Measurements from ENCODE around the gene CEP63.
"Not testable (repeated sequence)": the region's sequence is repeated elsewhere in the genome, so short reads cannot be mapped to it uniquely, and the experiment has no call there.

The CEP63 gene

DNA sequence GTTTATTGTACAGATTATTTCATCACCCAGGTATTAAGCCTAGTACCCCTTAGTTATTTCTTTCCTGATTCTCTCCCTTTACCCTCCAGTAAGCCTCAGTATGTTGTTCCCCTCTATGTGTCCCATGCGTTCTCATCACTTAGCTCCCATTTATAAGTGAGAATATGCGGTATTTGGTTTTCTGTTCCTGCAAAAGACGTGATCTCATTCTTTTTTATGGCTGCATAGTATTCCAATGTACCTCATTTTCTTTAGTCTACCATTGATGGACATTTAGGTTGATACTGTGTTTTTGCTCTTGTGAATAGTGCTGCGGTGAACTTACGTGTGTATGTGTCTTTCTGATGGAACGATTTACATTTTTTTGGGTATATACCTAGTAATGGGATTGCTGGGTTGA lies 36.7 kb downstream of the CEP63 start:
- DNase-seq = no peak

DNA sequence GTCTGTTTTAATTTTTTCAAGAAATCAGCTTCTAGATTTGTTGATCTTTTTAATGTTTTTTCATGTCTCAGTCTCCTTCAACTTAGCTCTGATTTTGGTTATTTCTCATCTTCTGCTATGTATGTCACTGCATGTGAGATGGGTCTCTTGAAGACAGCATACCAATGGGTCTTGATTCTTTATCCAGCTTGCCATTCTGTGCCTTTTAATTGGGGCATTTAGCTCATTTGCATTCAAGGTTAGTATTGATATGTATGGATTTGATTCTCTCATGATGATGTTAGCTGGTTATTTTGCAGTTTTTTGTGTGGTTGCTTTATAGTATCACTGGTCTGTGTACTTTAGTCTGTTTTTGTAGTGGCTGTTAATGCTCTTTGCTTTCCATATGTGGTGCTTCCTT lies 39.4 kb downstream of the CEP63 start:
- DNase-seq = no peak

DNA sequence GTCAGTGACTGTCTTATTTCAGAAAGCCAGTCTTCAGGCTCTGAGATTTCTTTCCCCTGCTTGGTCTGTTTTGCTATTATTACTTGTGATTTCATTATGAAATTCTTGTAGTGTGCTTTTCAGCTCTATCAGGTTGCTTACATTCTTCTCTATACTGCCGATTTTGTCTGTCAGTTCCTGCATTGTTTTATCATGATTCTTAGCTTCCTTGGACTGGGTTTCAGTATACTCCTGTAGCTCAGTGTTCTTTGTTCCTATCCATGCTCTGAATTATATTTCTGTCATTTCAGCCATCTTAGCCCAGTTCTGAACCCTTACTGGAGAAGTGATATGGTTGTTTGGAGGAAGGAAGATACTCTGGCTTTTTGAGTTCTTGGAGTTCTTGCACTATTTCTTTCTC lies 40.5 kb downstream of the CEP63 start:
- no peak for DNase-seq

DNA sequence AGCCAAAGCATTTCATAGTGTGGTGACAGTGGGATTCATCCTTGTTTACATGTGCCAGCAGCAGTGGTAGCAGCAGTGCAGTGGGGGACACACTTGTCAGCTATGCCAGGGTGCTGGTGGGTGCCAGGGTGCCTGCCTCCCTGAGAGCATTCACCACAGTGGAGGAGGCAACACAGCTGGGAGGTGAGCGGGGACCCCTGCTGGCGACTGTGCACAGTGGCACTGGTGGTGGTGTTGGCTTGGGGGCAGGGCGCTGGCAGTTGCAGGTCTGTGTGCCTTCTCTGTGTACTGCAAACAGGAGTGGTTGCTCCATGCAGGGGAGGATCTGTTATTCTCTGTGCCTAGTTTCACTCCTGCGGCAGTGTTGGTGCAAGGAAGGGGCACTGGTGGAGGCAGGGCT lies 41.2 kb downstream of the CEP63 start:
- no peak for DNase-seq

DNA sequence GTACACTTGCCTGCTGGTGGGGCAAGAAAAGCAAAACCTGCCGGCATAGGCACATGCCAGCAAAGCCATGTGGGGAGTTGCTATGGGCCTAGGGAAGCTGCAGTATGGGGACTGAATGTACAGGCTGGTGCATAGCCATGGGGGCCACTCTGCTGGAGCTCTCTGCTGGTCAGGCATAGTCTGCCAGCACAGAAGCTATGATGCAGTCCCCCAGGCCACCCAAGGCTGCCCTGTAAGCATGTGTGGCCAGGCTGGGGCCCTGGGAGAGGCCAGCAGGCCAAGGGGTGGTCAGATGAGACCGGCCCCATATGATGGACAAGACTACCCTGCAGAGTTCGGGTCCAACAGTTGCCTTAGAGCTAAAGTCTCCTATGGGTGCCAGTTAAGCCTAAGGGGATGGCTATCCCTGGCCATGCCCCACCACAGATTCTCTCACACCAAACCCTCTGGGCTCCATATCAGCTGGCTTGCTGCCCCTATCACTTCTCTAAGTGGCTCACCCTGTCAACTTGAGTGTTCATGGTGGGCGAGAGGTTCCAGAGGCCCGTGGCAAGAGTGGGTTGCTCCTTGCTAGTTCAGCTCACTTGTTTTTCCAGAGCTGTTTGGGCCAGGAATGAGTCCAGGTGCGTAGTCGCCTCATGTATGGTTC lies 41.8 kb downstream of the CEP63 start:
- DNase-seq = no peak

DNA sequence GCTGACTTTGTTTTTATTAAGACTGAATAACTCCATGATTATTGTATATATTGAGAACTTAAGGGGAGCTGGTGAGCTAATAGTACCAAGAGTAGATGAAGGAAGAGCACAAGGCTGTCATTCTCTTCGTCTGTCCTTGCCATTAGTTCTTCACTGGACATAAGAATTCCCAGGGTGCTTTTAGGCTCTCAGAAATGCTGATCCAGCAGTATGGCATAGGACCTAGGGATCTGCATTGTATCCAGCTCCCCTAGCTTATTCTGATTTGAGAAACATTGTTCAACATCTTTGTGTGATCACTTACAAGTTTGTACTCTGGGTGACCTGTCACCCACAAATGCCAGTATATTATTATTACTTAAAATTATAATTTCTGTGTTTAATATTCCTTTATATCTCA lies 47.6 kb downstream of the CEP63 start:
- DNase-seq = no peak

DNA sequence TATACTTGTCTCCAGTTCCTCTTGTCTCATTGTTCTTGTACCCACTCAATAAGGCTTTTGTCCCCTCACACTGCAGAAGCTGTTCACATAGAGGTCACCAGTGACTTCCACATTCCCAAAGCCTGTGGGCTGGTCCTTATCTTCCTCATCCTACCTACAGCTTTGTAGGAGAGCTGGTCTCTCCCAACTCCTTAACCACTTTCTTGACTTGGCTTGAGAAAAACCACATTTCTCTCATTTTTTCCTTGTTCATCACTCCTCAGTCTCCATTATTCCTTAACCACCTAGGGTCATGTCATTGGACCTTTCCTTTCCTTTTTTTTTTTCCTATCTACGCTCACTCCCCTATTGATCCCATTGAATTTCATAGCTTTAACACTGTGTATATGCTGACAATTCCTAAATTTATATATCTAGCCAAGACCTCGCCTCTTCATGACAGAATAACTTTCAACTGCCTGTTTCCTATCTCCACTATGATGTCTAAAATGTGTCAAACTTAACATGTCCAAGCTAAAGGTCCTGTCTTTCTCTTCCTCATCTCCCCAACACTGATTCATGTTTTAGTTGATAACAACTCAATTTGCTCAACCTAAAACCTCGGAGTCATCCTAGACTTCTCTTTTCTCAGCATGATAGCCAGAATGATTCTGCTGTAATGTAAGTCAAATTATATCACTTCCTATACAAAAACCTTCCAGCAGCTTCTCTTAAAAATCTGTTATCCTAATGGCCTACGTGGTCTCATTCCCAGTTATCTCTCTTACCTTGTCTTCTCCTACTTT lies 49.5 kb downstream of the CEP63 start:
- DNase-seq = no peak

DNA sequence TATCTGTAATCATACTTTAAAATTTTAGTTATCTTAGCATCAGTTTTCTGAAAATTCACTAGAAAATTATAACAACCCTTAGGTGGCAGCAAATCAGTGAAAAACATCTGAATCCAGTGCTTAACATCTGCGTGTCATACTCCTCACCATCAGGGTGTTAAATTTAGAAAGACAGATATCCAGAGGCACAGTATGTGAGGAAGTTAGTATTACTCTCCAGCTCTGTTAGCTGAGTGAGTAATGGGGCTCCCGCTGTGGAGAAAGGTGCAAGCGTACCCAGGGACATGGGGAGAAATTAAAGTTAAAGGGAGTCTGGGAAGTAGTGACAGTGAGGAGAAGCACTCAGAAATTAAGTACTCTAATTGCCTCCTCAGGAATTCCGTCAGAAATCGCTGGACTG lies 50.9 kb downstream of the CEP63 start:
- no peak for DNase-seq

DNA sequence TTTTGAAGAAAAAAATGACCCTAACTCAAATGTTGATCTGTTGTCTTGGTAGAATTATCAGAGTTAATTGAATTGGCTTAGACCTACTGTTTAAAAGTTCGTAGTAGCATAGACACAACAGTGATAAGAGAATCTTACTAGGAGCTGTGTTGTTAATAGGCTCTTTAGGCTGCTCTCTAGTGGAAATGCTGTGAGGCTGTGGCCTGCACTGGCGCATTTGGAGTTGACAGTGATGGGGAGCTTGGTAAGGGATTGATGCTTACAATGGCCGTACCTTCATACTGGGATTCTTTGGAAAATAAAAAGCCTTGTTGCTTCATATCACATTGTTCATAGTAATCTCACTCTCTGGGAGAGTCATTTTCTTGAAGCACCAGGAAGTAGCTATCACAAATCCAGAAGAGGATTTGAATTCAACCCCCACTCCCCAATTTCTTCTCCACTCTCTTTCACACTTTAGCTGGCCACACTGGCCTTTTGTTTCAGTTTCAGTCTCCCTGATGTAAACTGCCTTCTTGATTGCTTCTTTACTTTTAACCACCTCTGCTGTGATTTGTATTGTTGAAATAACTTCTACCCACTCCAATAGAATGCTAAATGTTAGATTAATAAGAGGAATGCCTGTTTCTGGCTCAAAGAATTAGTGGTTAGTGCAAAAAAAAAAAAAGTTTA lies 56.6 kb downstream of the CEP63 start:
- DNase-seq = no peak

DNA sequence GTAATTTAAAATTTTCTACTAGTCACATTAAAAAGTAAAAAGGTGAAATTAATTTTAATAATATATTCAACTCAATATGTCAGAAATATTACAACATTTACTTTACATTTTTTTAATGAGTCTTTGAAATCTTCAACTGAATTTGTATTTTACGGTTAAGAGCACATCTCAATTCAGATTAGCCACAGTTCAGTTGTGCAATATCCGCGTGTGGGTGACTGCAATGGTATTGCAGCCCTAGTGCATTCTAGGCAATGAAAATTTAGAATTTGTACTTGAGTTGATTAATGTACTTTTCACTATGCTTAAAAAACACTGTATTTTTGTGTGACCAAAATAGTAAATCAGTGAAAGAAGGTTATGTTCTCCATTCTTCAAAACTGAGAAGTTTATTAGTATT lies 57.3 kb downstream of the CEP63 start:
- no peak for DNase-seq

DNA sequence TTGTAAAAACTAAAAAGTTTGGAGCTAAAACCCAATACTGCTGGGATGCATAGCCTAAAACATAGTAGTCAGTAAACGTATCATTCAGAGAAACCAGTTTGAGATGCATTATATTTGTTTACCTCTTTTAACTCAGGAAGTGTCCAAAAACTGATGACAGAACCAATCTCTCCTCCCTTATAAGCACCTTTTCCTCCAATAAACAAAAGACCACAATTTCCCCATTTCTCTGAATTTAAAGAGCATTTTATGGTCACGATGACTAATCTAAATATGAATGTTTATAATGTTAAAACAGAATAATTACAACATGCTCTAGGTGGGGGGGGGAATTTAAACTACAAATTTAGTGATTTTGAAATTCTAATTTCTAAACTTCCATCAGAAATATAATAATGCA lies 58.5 kb downstream of the CEP63 start:
- no peak for DNase-seq

DNA sequence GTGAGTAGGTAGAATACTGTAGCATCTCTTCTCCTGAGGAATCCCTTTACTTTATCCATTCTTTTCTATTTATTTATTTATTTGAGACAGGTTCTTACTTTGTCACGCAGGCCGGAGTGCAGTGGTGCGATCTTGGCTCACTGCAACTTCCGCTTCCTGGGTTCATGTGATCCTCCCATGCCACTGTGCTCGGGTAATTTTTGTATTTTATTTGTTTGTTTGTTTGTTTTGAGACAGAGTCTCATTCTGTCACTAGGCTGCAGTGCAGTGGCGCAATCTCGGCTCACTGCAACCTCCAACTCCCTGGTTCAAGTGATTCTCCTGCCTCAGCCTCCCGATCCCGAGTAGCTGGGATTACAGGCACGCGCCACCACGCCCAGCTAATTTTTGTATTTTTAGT lies 58.9 kb downstream of the CEP63 start:
- not testable (repeated sequence) for DNase-seq

DNA sequence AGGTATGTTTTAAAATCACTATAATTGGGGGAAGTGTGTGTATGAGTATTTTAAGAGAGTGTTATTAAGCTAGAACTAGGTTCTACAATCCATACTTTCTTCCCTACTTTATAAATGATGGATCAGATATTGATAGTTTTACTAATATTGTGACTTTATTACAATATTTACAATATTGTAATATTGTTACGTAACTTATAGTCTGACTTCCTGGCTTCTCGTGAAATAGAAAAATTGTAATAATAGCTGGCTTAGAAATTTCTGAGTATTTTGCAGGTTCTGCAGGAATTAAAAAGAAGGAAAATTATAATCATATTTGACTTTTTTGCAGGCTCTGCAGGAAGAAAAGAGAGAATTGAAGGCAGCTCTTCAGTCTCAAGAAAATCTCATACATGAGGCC lies 60.0 kb downstream of the CEP63 start:
- no peak for DNase-seq

DNA sequence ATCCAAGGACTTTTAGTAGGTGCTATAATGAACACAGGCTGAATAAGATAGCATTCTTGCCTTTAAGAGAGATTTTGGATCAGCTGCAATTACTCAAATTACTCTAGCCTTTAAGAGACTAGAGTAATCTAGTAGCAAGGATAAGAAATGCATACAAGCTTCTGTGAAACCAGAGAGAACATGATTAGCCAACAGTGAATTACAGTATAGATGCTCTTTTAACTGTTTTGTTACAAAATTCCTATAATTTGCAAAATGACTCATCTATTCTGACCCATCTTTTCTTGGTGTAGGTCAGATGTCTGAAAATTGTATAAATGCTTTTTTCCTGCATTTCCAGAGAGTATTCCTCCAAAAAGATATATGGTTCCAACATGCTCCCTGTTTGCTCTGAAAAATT lies 66.9 kb downstream of the CEP63 start:
- no peak for DNase-seq

DNA sequence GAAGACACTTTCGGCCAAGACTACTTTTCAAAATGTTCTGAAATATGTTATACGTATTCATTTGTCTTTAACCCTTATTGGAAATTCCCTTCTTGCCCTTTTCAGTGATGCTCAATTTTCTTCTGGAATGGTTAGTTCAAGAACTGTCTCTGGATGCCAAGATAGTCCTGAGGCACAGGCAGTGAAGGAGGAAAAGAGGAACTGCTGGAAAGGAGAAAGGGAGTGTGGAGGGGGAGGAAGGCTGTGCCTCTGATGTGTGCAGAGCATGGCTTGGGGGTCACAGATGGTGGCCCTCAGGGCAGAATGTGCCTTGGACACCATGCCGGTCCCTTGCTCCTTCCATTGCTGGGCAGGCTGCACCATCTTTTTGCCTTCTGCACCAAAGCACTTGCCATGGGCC lies 73.7 kb downstream of the CEP63 start:
- DNase-seq = no peak

DNA sequence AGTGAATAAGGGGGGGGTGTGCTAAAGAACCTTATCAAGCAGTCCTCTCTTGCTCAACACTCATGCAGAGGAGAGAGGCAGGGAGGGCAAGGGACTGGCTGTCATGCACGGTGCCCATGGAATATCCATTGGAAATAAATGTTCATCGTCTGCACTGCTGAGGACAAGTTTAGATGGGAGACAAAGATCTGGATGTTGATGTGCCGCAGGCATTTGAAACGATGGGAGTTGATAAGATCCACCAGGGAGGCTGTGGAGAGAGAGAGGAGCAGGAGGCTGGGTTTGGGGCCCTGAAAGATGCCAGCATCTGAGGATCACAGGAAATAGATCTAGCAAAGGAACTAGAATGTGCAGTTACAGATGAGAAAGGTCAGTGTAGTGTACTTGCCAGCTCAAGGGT lies 76.2 kb downstream of the CEP63 start:
- DNase-seq = no peak

DNA sequence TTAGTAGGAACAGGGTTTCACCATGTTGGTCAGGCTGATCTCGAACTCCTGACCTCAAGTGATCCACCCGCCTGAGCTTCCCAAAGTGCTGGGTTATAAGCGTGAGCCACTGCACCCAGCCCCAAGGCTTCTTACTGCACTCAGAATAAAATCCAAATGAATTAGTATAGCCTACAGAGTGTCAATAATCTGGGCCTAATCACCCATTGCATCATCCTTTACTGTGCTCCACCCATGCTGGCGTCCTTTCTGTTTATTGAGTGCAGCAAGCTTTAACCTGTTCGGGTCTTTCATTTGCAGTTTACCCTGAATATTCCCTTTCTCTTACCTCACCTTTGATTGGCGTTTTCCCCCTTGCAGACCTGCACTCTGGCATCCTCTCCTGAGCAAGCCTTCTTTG lies 77.7 kb downstream of the CEP63 start:
- no peak for DNase-seq

DNA sequence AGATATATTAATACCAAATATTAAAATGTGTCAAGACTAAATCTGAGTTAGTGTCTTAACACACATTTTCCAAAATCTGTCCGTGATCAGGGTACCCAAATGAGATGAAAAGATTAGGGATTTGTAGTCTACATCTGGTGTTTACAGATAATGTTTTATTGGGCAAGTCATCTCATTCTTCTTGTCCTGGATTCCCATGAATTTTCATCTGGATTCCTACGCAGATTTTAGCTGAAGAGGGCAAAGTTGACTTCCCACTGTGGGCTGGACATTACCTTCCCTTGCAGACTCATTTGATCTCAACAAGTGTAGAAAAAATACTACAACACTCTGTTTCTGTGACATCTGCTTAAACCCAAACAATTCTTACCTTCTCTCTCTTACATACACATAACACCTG lies 79.1 kb downstream of the CEP63 start:
- no peak for DNase-seq

DNA sequence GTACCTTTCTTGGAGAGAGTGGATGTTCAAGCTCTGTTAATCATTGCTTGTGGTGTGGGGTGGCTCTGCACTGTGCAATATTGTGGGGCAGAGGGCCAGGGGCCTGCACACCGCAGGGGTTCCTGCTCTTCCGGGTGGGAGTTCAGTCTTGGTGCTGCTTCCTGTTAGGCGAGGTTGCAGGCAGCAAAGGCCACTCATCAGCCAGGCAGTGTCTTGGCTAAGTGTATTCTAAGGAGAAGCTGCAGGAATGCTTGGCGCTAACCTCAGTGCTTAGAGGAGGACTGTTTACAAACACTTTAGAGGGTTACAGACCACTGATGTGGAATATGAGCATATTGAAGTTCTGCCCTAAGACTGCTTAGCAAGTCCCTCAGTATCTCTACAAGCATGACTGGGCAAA lies 81.7 kb downstream of the CEP63 start:
- no peak for DNase-seq

DNA sequence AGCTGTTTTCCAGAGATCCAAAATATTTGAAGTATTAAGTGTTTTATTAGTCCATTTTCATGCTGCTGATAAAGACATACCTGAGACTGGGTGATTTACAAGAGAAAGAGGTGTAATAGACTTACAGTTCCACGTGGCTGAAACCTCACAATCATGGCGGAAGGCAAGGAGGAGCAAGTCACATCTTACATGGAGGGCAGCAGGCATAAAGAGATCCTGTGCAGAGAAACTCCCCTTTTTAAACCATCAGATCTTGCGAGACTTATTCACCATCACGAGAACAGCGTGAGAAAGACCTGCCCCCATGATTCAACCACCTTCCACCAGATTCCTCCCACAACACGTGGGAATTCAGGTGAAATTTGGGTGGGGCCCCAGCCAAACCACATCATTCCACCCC lies 82.9 kb downstream of the CEP63 start:
- DNase-seq = no peak

DNA sequence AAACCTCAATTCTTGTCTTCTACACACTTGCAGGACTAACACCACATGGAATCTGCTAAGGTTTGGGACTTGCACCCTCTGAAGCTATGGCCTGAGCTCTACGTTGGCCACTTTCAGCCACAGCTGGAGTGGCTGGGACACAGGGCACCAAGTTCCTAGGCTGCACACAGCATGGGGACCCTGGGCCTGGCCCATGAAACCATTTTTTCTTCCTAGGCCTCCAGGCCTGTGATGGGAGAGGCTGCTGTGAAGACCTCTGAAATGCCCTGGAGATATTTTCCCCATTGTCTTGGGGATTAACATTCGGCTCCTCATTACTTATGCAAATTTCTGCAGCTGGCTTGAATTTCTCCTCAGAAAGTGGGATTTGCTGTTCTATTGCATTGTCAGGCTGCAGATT lies 84.0 kb downstream of the CEP63 start:
- DNase-seq = not testable (repeated sequence)

DNA sequence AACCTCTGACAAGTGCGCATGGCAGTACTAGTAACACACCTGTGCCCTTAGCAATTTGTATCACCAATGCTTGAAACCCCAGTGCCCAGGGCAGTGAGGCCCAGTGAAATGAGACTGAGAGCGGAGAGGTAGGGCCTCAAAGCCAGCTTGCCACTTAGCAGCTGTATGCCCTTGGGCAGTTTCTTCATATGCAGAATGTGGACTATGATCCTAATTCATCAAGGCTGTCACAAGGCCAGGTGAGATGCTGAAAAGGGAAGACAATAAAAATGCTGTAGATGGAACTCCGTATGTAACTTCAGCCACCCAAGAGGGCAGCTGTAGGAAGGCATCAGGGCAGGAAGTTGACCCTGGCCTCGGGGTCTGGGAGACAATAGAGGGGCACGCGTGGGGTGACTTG lies 90.6 kb downstream of the CEP63 start:
- no peak for DNase-seq

DNA sequence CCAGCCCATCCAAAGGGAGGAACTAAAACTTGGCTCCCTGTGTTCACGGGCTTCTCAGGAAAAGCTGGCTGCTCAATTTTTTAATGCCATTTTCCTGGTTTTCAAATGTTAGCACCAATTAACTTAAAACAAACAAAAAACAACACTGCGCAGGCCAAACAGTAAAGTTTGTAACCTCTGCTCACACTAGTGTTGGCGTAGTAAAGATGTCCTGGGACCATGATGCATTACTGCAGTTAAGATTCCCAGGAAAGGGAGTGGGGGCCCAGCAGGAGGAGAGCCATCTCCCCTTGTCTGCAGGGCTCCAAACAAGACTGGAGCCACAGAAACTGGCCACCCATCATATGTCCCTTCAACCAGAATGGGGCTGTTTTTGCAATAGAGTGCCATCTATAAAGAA lies 91.0 kb downstream of the CEP63 start:
- DNase-seq = no peak

DNA sequence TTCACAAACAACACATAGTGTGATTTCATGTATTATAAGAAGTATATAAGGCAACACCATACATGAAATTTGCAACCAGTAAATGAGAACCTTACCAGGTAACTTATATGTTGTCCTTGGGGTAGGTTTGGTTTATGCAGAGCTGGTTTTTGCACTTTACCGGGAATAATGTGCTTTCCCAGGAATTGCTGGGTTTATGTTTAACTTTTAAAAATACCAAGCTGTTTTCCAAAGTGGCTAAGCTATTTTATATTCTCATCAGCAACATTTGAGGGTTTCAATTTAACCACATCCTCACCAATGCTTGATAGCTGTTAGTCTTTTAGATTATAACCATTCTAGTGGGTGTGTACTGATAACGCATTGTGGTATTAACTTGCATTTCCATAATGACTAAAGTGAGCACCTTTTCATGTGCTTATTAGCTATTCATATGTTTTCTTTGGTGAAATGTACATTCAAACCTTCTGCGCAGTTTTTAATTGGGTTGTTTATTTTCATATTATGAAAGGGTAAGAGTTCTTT lies 93.3 kb downstream of the CEP63 start:
- DNase-seq = no peak
